GM12878 (cell line): ENCODE results near the gene DIDO1. TPM values are rescaled to one million over a fixed set of nuclear protein-coding genes. Genes with fewer than 3 reads are reported as not detected.

Source experiments
- ATAC-seq: fragments of 200-7000 bp; cut with Tn5 transposase; 3 replicates; pipeline ENCODE4 v1.9.1; 2020; ENCODE audit warnings: mild to moderate bottlenecking, moderate library complexity
- BruUV-seq: library from RNA; stranded (reverse); fragments of 400-500 nt; replicated peaks from 2 replicates; lab custom pipeline; 2021; lab: Mats Ljungman, UMichigan
- CTCF ChIA-PET: fragments of 300-600 bp; sonication (Branson Sonifier 250); formaldehyde crosslinking; extraction: SDS; loops from one replicate; lab custom pipeline; 2021; ENCODE audit warnings: inconsistent platforms; lab: Yijun Ruan, JAX
- POLR2A ChIA-PET: fragments of 350-600 bp; formaldehyde crosslinking; extraction: SDS; loops from one replicate; lab custom pipeline; 2021; ENCODE audit warnings: inconsistent platforms; lab: Charles Lee
- RAD21 ChIA-PET: fragments of 300-600 bp; sonication (Branson Sonifier 250); formaldehyde crosslinking; loops from one replicate; lab custom pipeline; 2023; ENCODE audit warnings: antibody characterized with exemption; ENCODE audit not compliant: unreplicated experiment; lab: Charles Lee
- SMC1A ChIA-PET: fragments of 300-600 bp; sonication (Branson Sonifier 250); formaldehyde crosslinking; loops from one replicate; lab custom pipeline; 2023; ENCODE audit not compliant: unreplicated experiment, uncharacterized antibody; lab: Charles Lee
- DNase-seq: peaks from one replicate; pipeline ENCODE4 v3.0.0-alpha.2; 2011; ENCODE audit warnings: low read depth, low spot score
- FAIRE-seq: peaks from 3 replicates; lab custom pipeline; 2011; peaks lifted over from hg19 to GRCh38; lab: Jason Lieb, UNC
- H2AFZ ChIP-seq: 2 replicates; pipeline ENCODE4 v1.6.0; 2011; ENCODE audit warnings: low read depth, low read length, control low read depth; ENCODE audit not compliant: control insufficient read depth
- H3K27ac ChIP-seq: 2 replicates; pipeline ENCODE4 v1.5.1; 2011; ENCODE audit warnings: control low read depth; ENCODE audit not compliant: control insufficient read depth, insufficient read depth
- H3K27me3 ChIP-seq, 2 experiments: replicated peaks in 1 of 2; 2 replicates each; pipeline versions ENCODE4 v1.6.0 to v1.6.1; 2011; ENCODE audit warnings: low read length in 1 of 2; ENCODE audit not compliant: control insufficient read depth in 2 of 2, insufficient read depth in 2 of 2
- H3K36me3 ChIP-seq, 2 experiments: 2 replicates each; pipeline ENCODE4 v1.5.1; 2011; ENCODE audit warnings: low read length in 1 of 2; ENCODE audit not compliant: control insufficient read depth in 2 of 2, insufficient read depth in 2 of 2
- H3K4me1 ChIP-seq: 2 replicates; pipeline ENCODE4 v1.6.1; 2011; ENCODE audit warnings: mild to moderate bottlenecking, low read length, moderate library complexity, mixed read lengths; ENCODE audit not compliant: control insufficient read depth, insufficient read depth
- H3K4me2 ChIP-seq: 2 replicates; pipeline ENCODE4 v1.6.0; 2011; ENCODE audit warnings: control low read depth; ENCODE audit not compliant: control insufficient read depth, insufficient read depth
- H3K4me3 ChIP-seq: fragments of 200-600 bp; sonication (generic); 2 replicates; pipeline ENCODE4 v1.5.1; 2016
- H3K79me2 ChIP-seq: 2 replicates; pipeline ENCODE4 v1.6.0; 2011; ENCODE audit warnings: low read length; ENCODE audit not compliant: control insufficient read depth, insufficient read depth
- H3K9ac ChIP-seq: 2 replicates; pipeline ENCODE4 v1.8.0; 2011; ENCODE audit warnings: low read length, control low read depth, mixed read lengths; ENCODE audit not compliant: control insufficient read depth, insufficient read depth
- H3K9me3 ChIP-seq: replicated peaks from 3 replicates; pipeline ENCODE4 v1.5.1; 2011; ENCODE audit warnings: mild to moderate bottlenecking, low read length; ENCODE audit not compliant: control insufficient read depth, insufficient read depth
- H4K20me1 ChIP-seq: 2 replicates; pipeline ENCODE4 v1.6.0; 2011; ENCODE audit not compliant: control insufficient read depth, insufficient read depth
- ATF3 ChIP-seq: IDR thresholded peaks from 2 replicates; pipeline ENCODE4 v1.6.1; 2011; ENCODE audit warnings: low read depth, mild to moderate bottlenecking, low read length, moderate library complexity, borderline replicate concordance; ENCODE audit errors: extremely low read depth
- CEBPZ ChIP-seq: fragments of 150-350 bp; IDR thresholded peaks from 2 replicates; pipeline ENCODE4 v1.6.1; 2016; ENCODE audit warnings: low read depth, low read length
- ETV6 ChIP-seq, 2 experiments: fragments of 450-650 bp in 1 of 2; IDR thresholded peaks in 1 of 2; conservative IDR thresholded peaks in 1 of 2; 2 replicates each; pipeline ENCODE4 v1.6.1; 2014; ENCODE audit warnings: antibody characterized with exemption in 1 of 2, borderline replicate concordance in 1 of 2, low read depth in 1 of 2, mild to moderate bottlenecking in 1 of 2, moderate library complexity in 1 of 2
- FOXK2 ChIP-seq: fragments of 450-650 bp; IDR thresholded peaks from 2 replicates; pipeline ENCODE4 v1.6.1; 2017; ENCODE audit warnings: mild to moderate bottlenecking, moderate library complexity
- IRF3 ChIP-seq: fragments of 450-650 bp; IDR thresholded peaks from 2 replicates; pipeline ENCODE4 v1.6.1; 2014; ENCODE audit warnings: mild to moderate bottlenecking
- NFIC ChIP-seq: IDR thresholded peaks from 2 replicates; pipeline ENCODE4 v1.6.1; 2012; ENCODE audit warnings: low read depth, mild to moderate bottlenecking, inconsistent platforms, low read length, moderate library complexity
- PAX5 ChIP-seq: IDR thresholded peaks from 2 replicates; pipeline ENCODE4 v1.6.1; 2011; ENCODE audit warnings: low read depth, low read length, borderline replicate concordance
- ZNF217 ChIP-seq: fragments of 450-650 bp; IDR thresholded peaks from 2 replicates; pipeline ENCODE4 v1.6.1; 2017; ENCODE audit warnings: antibody characterized with exemption, mild to moderate bottlenecking
- ZNF274 ChIP-seq: IDR thresholded peaks from one replicate; pipeline ENCODE4 v1.8.0; 2011; ENCODE audit not compliant: insufficient read length, insufficient read depth
- ZNF687 ChIP-seq: fragments of 450-650 bp; IDR thresholded peaks from 2 replicates; pipeline ENCODE4 v1.6.1; 2017; ENCODE audit warnings: mild to moderate bottlenecking, moderate library complexity
- WGBS: methylation state at CpG from one replicate; pipeline ENCODE4 v1.1.6; 2016; ENCODE audit warnings: low lambda C conversion rate; ENCODE audit not compliant: insufficient replicate concordance, insufficient coverage; ENCODE audit errors: missing lambda C conversion rate; 5-methylcytosine and 5-hydroxymethylcytosine counted together
- in situ Hi-C: fragments of 300-500 bp; cut with MboI; formaldehyde crosslinking; loops from 9 replicates; pipeline ENCODE4 v1.14.3; 2018; ENCODE audit warnings: mixed read lengths
- intact Hi-C: fragments of 100-400 bp; cut with micrococcal nuclease; formaldehyde crosslinking; loops from one replicate; pipeline ENCODE4 v1.14.2; 2022; ENCODE audit not compliant: unreplicated experiment
- polyA plus RNA-seq, 11 experiments: library from polyadenylated mRNA; depleted of rRNA in 4 of 11; unstranded in 6 of 11; stranded (reverse) in 5 of 11; fragments of >200 nt; fragmentation: Nextera tagmentation in 4 of 11; fragmentation: Illumina TruSeq in 1 of 11; extraction: Ambion mirVana in 4 of 11; extraction: Trizol in 1 of 11; gene quantifications; 1 replicate in 1 of 11; 2 replicates in 10 of 11; pipeline versions ENCODE4 v1.2.1 to v1.2.3, GENCODE V29; 2011 to 2016; ENCODE audit warnings: inconsistent platforms in 2 of 11, missing spikeins in 2 of 11, low read depth in 1 of 11
- total RNA-seq, 4 experiments: library from RNA; depleted of rRNA in 3 of 4; stranded (reverse); fragments of >200 nt in 3 of 4; fragmentation: Illumina TruSeq in 1 of 4; extraction: Trizol in 1 of 4; gene quantifications; 2 replicates each; pipeline versions ENCODE4 v1.2.1 to v1.2.3, GENCODE V29; 2013 to 2021

DIDO1 gene
- total and polyA plus RNA-seq, 10 of the 15 experiments (the other 5 are each of a cell fraction or from before 2014, with no cell fraction given), result 5.5 to 56.4 (median 38.4) TPM

GRCh38 chr20:62950741-62951140 lies 24.4 kb upstream of the DIDO1 start:
- SMC1A ChIA-PET, result interaction anchor here (1.3 kb wide), 1 partner anchor 16 kb away, joined by 3 read pairs; no protein-coding TSS in a partner anchor
- RAD21 ChIA-PET, result no interaction called here
- peaks cover 13 to 19% of the 10 kb centered on the region in 2 experiments; a peak in 3 of 4 replicates for H3K36me3 ChIP-seq
- no peaks in the 10 kb centered on the region for H3K27me3 ChIP-seq
- ATAC-seq, result no peak
- no TSS peak for BruUV-seq
- WGBS, result 92% methylated on average over 8 of the region's 8 CpGs
- H3K9ac ChIP-seq, result no peak overlapping the region
- no peaks in the 10 kb centered on the region for H4K20me1 ChIP-seq
- in situ Hi-C loops, result no loop called here
- CTCF ChIA-PET, result interaction anchor here (1.4 kb wide), 1 partner anchor 32 kb away, joined by 4 read pairs; no protein-coding TSS in a partner anchor
- no peak overlapping the region for H3K4me3 ChIP-seq
- intact Hi-C loops, result loop anchor here (5.0 kb wide), 1 partner anchor 48 kb away; no protein-coding TSS in a partner anchor
- FAIRE-seq, result no peak
- POLR2A ChIA-PET, result interaction anchor here (0.6 to 1.0 kb wide), 2 partner anchors 34 to 50 kb away, joined by 3 read pairs; no protein-coding TSS in a partner anchor
- peaks cover 12% of the 10 kb centered on the region for H3K4me1 ChIP-seq
- H3K4me2 ChIP-seq, result no peak overlapping the region
- H2AFZ ChIP-seq, result no peak overlapping the region
- H3K79me2 ChIP-seq, result peaks cover 34% of the 10 kb centered on the region
- peaks cover 3% of the 10 kb centered on the region; the same call in 2 of the 3 replicates for H3K9me3 ChIP-seq
- no peak overlapping the region for H3K27ac ChIP-seq
- DNase-seq, result no peak
- TF ChIP-seq CEBPZ (no peak), ZNF217 (no peak), ZNF687 (no peak), IRF3 (no peak), NFIC (no peak), ZNF274 (no peak), ETV6 (conservative IDR thresholded peaks at IDR 0.05 in 1 of 2, IDR thresholded peaks at IDR 0.05 in 1 of 2; ENCODE audit: borderline replicate concordance in 1 of 2, low read depth in 1 of 2) (no peak), FOXK2 (no peak), PAX5 (no peak), ATF3 (no peak)
